ENCODE results near the gene SCN10A. TPM values are rescaled to one million over a fixed set of nuclear protein-coding genes. Genes with fewer than 3 reads are reported as not detected.
A peak's percentile ranks its signal among the peaks of the same experiment; 100 is the strongest.

SCN10A gene
- polyA plus RNA-seq, 2 of the 4 experiments (the other 2 are of a cell fraction) = not detected

DNA sequence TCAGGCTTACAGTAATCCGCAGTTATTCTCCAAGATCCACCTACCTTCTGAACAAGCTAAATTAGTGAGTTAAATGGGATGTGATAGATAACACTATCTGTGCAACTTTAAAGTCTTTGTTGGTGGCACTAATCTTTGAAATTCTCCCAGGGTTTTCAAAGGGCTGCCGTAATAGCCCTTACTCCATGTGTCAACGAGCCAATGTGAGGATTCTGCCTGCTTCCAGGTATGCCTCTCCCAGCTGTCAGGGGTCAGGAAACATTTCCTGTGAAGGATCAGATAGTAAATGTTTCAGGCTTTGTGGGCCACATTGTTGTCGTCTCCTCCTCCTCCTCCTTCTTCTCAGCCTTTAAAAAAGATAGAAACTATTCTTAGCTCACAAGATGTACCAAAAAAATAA is 146.3 kb downstream of the SCN10A start:
- 1% methylated on average over 4 of the region's 4 CpGs for WGBS (ENCODE audit: missing lambda C conversion rate)
- FAIRE-seq (no peak), ATAC-seq (no peak), DNase-seq (ENCODE audit: low read depth in 1 of 2, low spot score in 1 of 2) (no peak)
- TF ChIP-seq POLR2A (IDR thresholded peaks at IDR 0.05; ENCODE audit: low read length) = no peak
- TF ChIP-seq JUNB (IDR thresholded peaks at IDR 0.05) = no peak
- TF ChIP-seq KDM5A (IDR thresholded peaks at IDR 0.05) = no peak
- no peak for TF ChIP-seq ZNF302 (CRISPR knock-in tag; IDR thresholded peaks at IDR 0.05)
- TF ChIP-seq BCL3 (IDR thresholded peaks at IDR 0.05) = no peak
- TF ChIP-seq ESRRA (IDR thresholded peaks at IDR 0.05; ENCODE audit: borderline replicate concordance, low read length) = no peak
- TF ChIP-seq TFCP2L1 (CRISPR knock-in tag; IDR thresholded peaks at IDR 0.05) = no peak
- TF ChIP-seq, protein P1, sequence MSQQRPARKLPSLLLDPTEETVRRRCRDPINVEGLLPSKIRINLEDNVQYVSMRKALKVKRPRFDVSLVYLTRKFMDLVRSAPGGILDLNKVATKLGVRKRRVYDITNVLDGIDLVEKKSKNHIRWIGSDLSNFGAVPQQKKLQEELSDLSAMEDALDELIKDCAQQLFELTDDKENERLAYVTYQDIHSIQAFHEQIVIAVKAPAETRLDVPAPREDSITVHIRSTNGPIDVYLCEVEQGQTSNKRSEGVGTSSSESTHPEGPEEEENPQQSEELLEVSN (IDR thresholded peaks at IDR 0.05; ENCODE audit: borderline replicate concordance, low read depth) = no peak
- no peak for TF ChIP-seq CHD2 (IDR thresholded peaks at IDR 0.05; ENCODE audit: low read length, partially characterized antibody)
- TF ChIP-seq FOSL2 (IDR thresholded peaks at IDR 0.05) = no peak
- no peak for TF ChIP-seq FOSL2 (CRISPR knock-in tag; IDR thresholded peaks at IDR 0.05)
- no peak for TF ChIP-seq RCOR1 (IDR thresholded peaks at IDR 0.05; ENCODE audit: low read depth, low read length)
- no peak for TF ChIP-seq HOXB5 (CRISPR knock-in tag; IDR thresholded peaks at IDR 0.05)
- TF ChIP-seq, protein P2, sequence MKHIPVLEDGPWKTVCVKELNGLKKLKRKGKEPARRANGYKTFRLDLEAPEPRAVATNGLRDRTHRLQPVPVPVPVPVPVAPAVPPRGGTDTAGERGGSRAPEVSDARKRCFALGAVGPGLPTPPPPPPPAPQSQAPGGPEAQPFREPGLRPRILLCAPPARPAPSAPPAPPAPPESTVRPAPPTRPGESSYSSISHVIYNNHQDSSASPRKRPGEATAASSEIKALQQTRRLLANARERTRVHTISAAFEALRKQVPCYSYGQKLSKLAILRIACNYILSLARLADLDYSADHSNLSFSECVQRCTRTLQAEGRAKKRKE (CRISPR knock-in tag; IDR thresholded peaks at IDR 0.05; ENCODE audit: low read depth) = no peak
- no peak for TF ChIP-seq PBX3 (IDR thresholded peaks at IDR 0.05)
- TF ChIP-seq, protein P3, sequence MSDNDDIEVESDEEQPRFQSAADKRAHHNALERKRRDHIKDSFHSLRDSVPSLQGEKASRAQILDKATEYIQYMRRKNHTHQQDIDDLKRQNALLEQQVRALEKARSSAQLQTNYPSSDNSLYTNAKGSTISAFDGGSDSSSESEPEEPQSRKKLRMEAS (IDR thresholded peaks at IDR 0.05) = no peak
- TF ChIP-seq CTCF (IDR thresholded peaks at IDR 0.05) = no peak
- no peak for TF ChIP-seq NPAS2 (CRISPR knock-in tag; IDR thresholded peaks at IDR 0.05; ENCODE audit: borderline replicate concordance)
- Histone ChIP-seq H3K4me1 (no peaks in the 10 kb centered on the region), H3K4me2 (no peak overlapping the region), H3K27ac (no peak overlapping the region), H3K4me3 (no peak overlapping the region), H3K9me3 (no peaks in the 10 kb centered on the region)
- ChIA-PET POLR2A (no interaction called here), CTCF (interaction anchor here (0.7 to 1.4 kb wide), 3 partner anchors 11 to 330 kb away, joined by 4 to 7 read pairs (median 4); no protein-coding TSS in a partner anchor)

GRCh38 chr3:38662544-38662943 is 153.5 kb downstream of the SCN10A start:
- POLR2A ChIA-PET = no interaction called here
- CTCF ChIA-PET = interaction anchor here (0.7 to 4.4 kb wide), 5 partner anchors 11 to 807 kb away, joined by 3 to 31 read pairs (median 4); no protein-coding TSS in a partner anchor
- Histone ChIP-seq H3K4me2 (no peak overlapping the region), H3K9me3 (peaks cover 10% of the 10 kb centered on the region; the same call in 2 of the 3 replicates), H3K4me3 (no peak overlapping the region), H3K27ac (no peak overlapping the region), H3K4me1 (no peaks in the 10 kb centered on the region)
- TF ChIP-seq NPAS2 (CRISPR knock-in tag; IDR thresholded peaks at IDR 0.05; ENCODE audit: borderline replicate concordance) (no peak), RAD21 (conservative IDR thresholded peaks at IDR 0.05 in 1 of 2, IDR thresholded peaks at IDR 0.05 in 1 of 2) (peak; percentile 41 to 71; a peak in 4 of 5 replicates), CBX8 (IDR thresholded peaks at IDR 0.05) (no peak), CTCF (IDR thresholded peaks at IDR 0.05) (peak; percentile 16; the same call in 1 of the 3 replicates)
- ATAC-seq (peak in 1 of 2 experiments; percentile 72; a peak in 3 of 6 replicates), FAIRE-seq (no peak), DNase-seq (ENCODE audit: low read depth in 1 of 2, low spot score in 1 of 2) (peak in 1 of 2 experiments; percentile 64)
- WGBS (ENCODE audit: missing lambda C conversion rate) = 4% methylated on average over 4 of the region's 4 CpGs

Measured in A549 (cell line).